ENCODE data around the gene RPL35A.
"Not testable (repeated sequence)": the region's sequence is repeated elsewhere in the genome, so short reads cannot be mapped to it uniquely, and the experiment has no call there.

The RPL35A gene

GRCh38 chr3:197908957-197909701 is 40.9 kb upstream of the RPL35A start:
- no peak overlapping the region for H3K27ac ChIP-seq (ENCODE audit: insufficient read depth in 1 of 2, low read depth in 1 of 2, low read length in 2 of 2, poor library complexity in 1 of 2, severe bottlenecking in 2 of 2)
- H3K27me3 ChIP-seq (replicated peaks in 2 of 5; ENCODE audit: control insufficient read depth in 4 of 5, insufficient read depth in 5 of 5, low read length in 4 of 5), result no peaks in the 10 kb centered on the region
- peaks cover 0 to 3% (median under 1%) of the 10 kb centered on the region in 4 experiments for H3K4me1 ChIP-seq (ENCODE audit: control extremely low read depth in 1 of 4, control insufficient read depth in 4 of 4, insufficient read depth in 4 of 4, low read length in 3 of 4)
- peaks cover 0 to 5% (median 0%) of the 10 kb centered on the region in 4 experiments for H3K36me3 ChIP-seq (ENCODE audit: control insufficient read depth in 4 of 4, insufficient read depth in 4 of 4, low read length in 3 of 4)
- ChIA-PET POLR2A (no interaction called here), CTCF (interaction anchor here (0.8 kb wide), 1 partner anchor 11 kb away, joined by 3 read pairs; no protein-coding TSS in a partner anchor)
- DNase-seq, result no peak
- no peak overlapping the region for H3K4me3 ChIP-seq (ENCODE audit: control insufficient read depth in 1 of 7, extremely low read depth in 1 of 7, insufficient read depth in 4 of 7, low read depth in 2 of 7, low read length in 6 of 7)
- no peaks in the 10 kb centered on the region for H3K9me3 ChIP-seq (ENCODE audit: control extremely low read depth in 1 of 5, control insufficient read depth in 4 of 5, insufficient read depth in 2 of 5, low read depth in 1 of 5, low read length in 4 of 5)
- 100% methylated on average over 3 of the region's 4 CpGs for WGBS (ENCODE audit: insufficient coverage)

- Histone ChIP-seq H3K27ac (ENCODE audit: insufficient read depth in 1 of 2, low read depth in 1 of 2, low read length in 2 of 2, poor library complexity in 1 of 2, severe bottlenecking in 2 of 2) (no peak overlapping the region), H3K36me3 (ENCODE audit: control insufficient read depth in 4 of 4, insufficient read depth in 4 of 4, low read length in 3 of 4) (peaks cover 0 to 5% (median 0%) of the 10 kb centered on the region in 4 experiments), H3K4me3 (ENCODE audit: control insufficient read depth in 1 of 7, extremely low read depth in 1 of 7, insufficient read depth in 4 of 7, low read depth in 2 of 7, low read length in 6 of 7) (no peak overlapping the region), H3K27me3 (replicated peaks in 2 of 5; ENCODE audit: control insufficient read depth in 4 of 5, insufficient read depth in 5 of 5, low read length in 4 of 5) (no peaks in the 10 kb centered on the region), H3K9me3 (ENCODE audit: control extremely low read depth in 1 of 5, control insufficient read depth in 4 of 5, insufficient read depth in 2 of 5, low read depth in 1 of 5, low read length in 4 of 5) (no peaks in the 10 kb centered on the region), H3K4me1 (ENCODE audit: control extremely low read depth in 1 of 4, control insufficient read depth in 4 of 4, insufficient read depth in 4 of 4, low read length in 3 of 4) (no peaks in the 10 kb centered on the region)
- DNase-seq, result no peak
- 96% methylated on average over 27 of the region's 33 CpGs for WGBS (ENCODE audit: insufficient coverage)
- POLR2A ChIA-PET, result no interaction called here
- CTCF ChIA-PET, result interaction anchor here (1.0 to 1.2 kb wide), 3 partner anchors 15 to 29 kb away, joined by 4 to 5 read pairs (median 4); no protein-coding TSS in a partner anchor
Observed at GRCh38 chr3:197912741-197913476, 37.1 kb upstream of the RPL35A start.

- Histone ChIP-seq H3K4me3 (ENCODE audit: control insufficient read depth in 1 of 7, extremely low read depth in 1 of 7, insufficient read depth in 4 of 7, low read depth in 2 of 7, low read length in 6 of 7) (no peak overlapping the region), H3K9me3 (ENCODE audit: control extremely low read depth in 1 of 5, control insufficient read depth in 4 of 5, insufficient read depth in 2 of 5, low read depth in 1 of 5, low read length in 4 of 5) (no peaks in the 10 kb centered on the region), H3K4me1 (ENCODE audit: control extremely low read depth in 1 of 4, control insufficient read depth in 4 of 4, insufficient read depth in 4 of 4, low read length in 3 of 4) (no peaks in the 10 kb centered on the region), H3K27me3 (replicated peaks in 2 of 5; ENCODE audit: control insufficient read depth in 4 of 5, insufficient read depth in 5 of 5, low read length in 4 of 5) (no peaks in the 10 kb centered on the region), H3K27ac (ENCODE audit: insufficient read depth in 1 of 2, low read depth in 1 of 2, low read length in 2 of 2, poor library complexity in 1 of 2, severe bottlenecking in 2 of 2) (no peak overlapping the region), H3K36me3 (ENCODE audit: control insufficient read depth in 4 of 4, insufficient read depth in 4 of 4, low read length in 3 of 4) (peaks cover 0 to 5% (median 0%) of the 10 kb centered on the region in 4 experiments)
- ChIA-PET POLR2A (no interaction called here), CTCF (no interaction called here)
- no peak for DNase-seq
- WGBS (ENCODE audit: insufficient coverage), result 98% methylated on average over 9 of the region's 12 CpGs
Observed at GRCh38 chr3:197913641-197914380, 36.2 kb upstream of the RPL35A start.

- H3K36me3 ChIP-seq (ENCODE audit: control insufficient read depth in 4 of 4, insufficient read depth in 4 of 4, low read length in 3 of 4); H3K4me1 ChIP-seq (ENCODE audit: control extremely low read depth in 1 of 4, control insufficient read depth in 4 of 4, insufficient read depth in 4 of 4, low read length in 3 of 4); H3K27ac ChIP-seq (ENCODE audit: insufficient read depth in 1 of 2, low read depth in 1 of 2, low read length in 2 of 2, poor library complexity in 1 of 2, severe bottlenecking in 2 of 2); DNase-seq; CTCF ChIA-PET; H3K27me3 ChIP-seq (replicated peaks in 2 of 5; ENCODE audit: control insufficient read depth in 4 of 5, insufficient read depth in 5 of 5, low read length in 4 of 5); H3K4me3 ChIP-seq (ENCODE audit: control insufficient read depth in 1 of 7, extremely low read depth in 1 of 7, insufficient read depth in 4 of 7, low read depth in 2 of 7, low read length in 6 of 7); H3K9me3 ChIP-seq (ENCODE audit: control extremely low read depth in 1 of 5, control insufficient read depth in 4 of 5, insufficient read depth in 2 of 5, low read depth in 1 of 5, low read length in 4 of 5); POLR2A ChIA-PET: not testable (repeated sequence)
- 90% methylated on average over 20 of the region's 24 CpGs for WGBS (ENCODE audit: insufficient coverage)
Observed at GRCh38 chr3:197921429-197922275, 28.3 kb upstream of the RPL35A start.

GRCh38 chr3:197926418-197926817 is 23.6 kb upstream of the RPL35A start:
- ChIA-PET POLR2A (no interaction called here), CTCF (interaction anchor here (0.8 to 2.1 kb wide), 2 partner anchors 9 to 17 kb away, joined by 3 to 4 read pairs; no protein-coding TSS in a partner anchor)
- no peaks in the 10 kb centered on the region for H3K27me3 ChIP-seq (replicated peaks in 2 of 5; ENCODE audit: control insufficient read depth in 4 of 5, insufficient read depth in 5 of 5, low read length in 4 of 5)
- DNase-seq, result no peak
- peaks cover 0 to 3% (median 0%) of the 10 kb centered on the region in 5 experiments for H3K9me3 ChIP-seq (ENCODE audit: control extremely low read depth in 1 of 5, control insufficient read depth in 4 of 5, insufficient read depth in 2 of 5, low read depth in 1 of 5, low read length in 4 of 5)
- 95% methylated on average over 6 of the region's 7 CpGs for WGBS (ENCODE audit: insufficient coverage)
- peaks cover 0 to 5% (median under 1%) of the 10 kb centered on the region in 4 experiments for H3K36me3 ChIP-seq (ENCODE audit: control insufficient read depth in 4 of 4, insufficient read depth in 4 of 4, low read length in 3 of 4)
- no peak overlapping the region for H3K27ac ChIP-seq (ENCODE audit: insufficient read depth in 1 of 2, low read depth in 1 of 2, low read length in 2 of 2, poor library complexity in 1 of 2, severe bottlenecking in 2 of 2)
- H3K4me1 ChIP-seq (ENCODE audit: control extremely low read depth in 1 of 4, control insufficient read depth in 4 of 4, insufficient read depth in 4 of 4, low read length in 3 of 4), result no peaks in the 10 kb centered on the region
- H3K4me3 ChIP-seq (ENCODE audit: control insufficient read depth in 1 of 7, extremely low read depth in 1 of 7, insufficient read depth in 4 of 7, low read depth in 2 of 7, low read length in 6 of 7), result no peak overlapping the region

- POLR2A ChIA-PET, DNase-seq: not testable (repeated sequence)
Observed at GRCh38 chr3:197927578-197927977, 22.4 kb upstream of the RPL35A start.

More at GRCh38 chr3:197927578-197927977, 22.4 kb upstream of the RPL35A start:
- H3K36me3 ChIP-seq (ENCODE audit: control insufficient read depth in 4 of 4, insufficient read depth in 4 of 4, low read length in 3 of 4); H3K27me3 ChIP-seq (replicated peaks in 2 of 5; ENCODE audit: control insufficient read depth in 4 of 5, insufficient read depth in 5 of 5, low read length in 4 of 5); H3K4me3 ChIP-seq (ENCODE audit: control insufficient read depth in 1 of 7, extremely low read depth in 1 of 7, insufficient read depth in 4 of 7, low read depth in 2 of 7, low read length in 6 of 7); H3K27ac ChIP-seq (ENCODE audit: insufficient read depth in 1 of 2, low read depth in 1 of 2, low read length in 2 of 2, poor library complexity in 1 of 2, severe bottlenecking in 2 of 2); H3K4me1 ChIP-seq (ENCODE audit: control extremely low read depth in 1 of 4, control insufficient read depth in 4 of 4, insufficient read depth in 4 of 4, low read length in 3 of 4); H3K9me3 ChIP-seq (ENCODE audit: control extremely low read depth in 1 of 5, control insufficient read depth in 4 of 5, insufficient read depth in 2 of 5, low read depth in 1 of 5, low read length in 4 of 5): not testable (repeated sequence)
- CTCF ChIA-PET, result interaction anchor here (1.9 to 2.1 kb wide), 2 partner anchors 11 to 15 kb away, joined by 4 to 5 read pairs; no protein-coding TSS in a partner anchor
- 100% methylated on average over 1 of the region's 3 CpGs for WGBS (ENCODE audit: insufficient coverage)

Measured in common myeloid progenitor, CD34-positive (primary cell).